Urinary bladder (tissue), 4 donors: ENCODE measurements around the gene ME2. TPM values are rescaled to one million over a fixed set of nuclear protein-coding genes. Genes with fewer than 3 reads are reported as not detected.
"Not testable (repeated sequence)": the region's sequence is repeated elsewhere in the genome, so short reads cannot be mapped to it uniquely, and the experiment has no call there.

Experiments
- DNase-seq: peaks from one replicate; pipeline ENCODE4 v3.0.0-alpha.2; 2015; ENCODE audit errors: extremely low spot score
- H3K27ac ChIP-seq: one replicate; pipeline ENCODE4 v1.5.1; 2013; ENCODE audit warnings: low read depth, mild to moderate bottlenecking, moderate library complexity
- H3K36me3 ChIP-seq: one replicate; pipeline ENCODE4 v1.6.1; 2013; ENCODE audit warnings: mild to moderate bottlenecking, moderate library complexity; ENCODE audit not compliant: insufficient read depth
- H3K4me1 ChIP-seq: one replicate; pipeline ENCODE4 v1.6.1; 2013; ENCODE audit warnings: mild to moderate bottlenecking, moderate library complexity; ENCODE audit not compliant: insufficient read depth
- H3K4me3 ChIP-seq: one replicate; pipeline ENCODE4 v1.5.1; 2013; ENCODE audit warnings: low read depth, low read length
- WGBS: extraction: QIAGEN DNeasy Blood & Tissue Kit; methylation state at CpG from one replicate; pipeline ENCODE4 v1.1.7; 2013; 5-methylcytosine and 5-hydroxymethylcytosine counted together
- polyA plus RNA-seq: library from polyadenylated mRNA; stranded (reverse); fragments of 200-250 nt; gene quantifications from one replicate; pipeline ENCODE4 v1.2.3, GENCODE V29; 2013
- small RNA-seq: library from RNA; depleted of rRNA; stranded (forward); fragments of <200 nt; gene quantifications from one replicate; pipeline ENCODE3, GENCODE V24; 2014
- total RNA-seq: library from RNA; depleted of rRNA; stranded (reverse); fragments of >200 nt; gene quantifications from one replicate; pipeline ENCODE4 v1.2.3, GENCODE V29; 2014
- donor health status: healthy with polysubstance abuse.
- donor health status: healthy.

Gene ME2
- total and polyA plus RNA-seq, 2 donors: 30.9 to 66.0 TPM

DNA sequence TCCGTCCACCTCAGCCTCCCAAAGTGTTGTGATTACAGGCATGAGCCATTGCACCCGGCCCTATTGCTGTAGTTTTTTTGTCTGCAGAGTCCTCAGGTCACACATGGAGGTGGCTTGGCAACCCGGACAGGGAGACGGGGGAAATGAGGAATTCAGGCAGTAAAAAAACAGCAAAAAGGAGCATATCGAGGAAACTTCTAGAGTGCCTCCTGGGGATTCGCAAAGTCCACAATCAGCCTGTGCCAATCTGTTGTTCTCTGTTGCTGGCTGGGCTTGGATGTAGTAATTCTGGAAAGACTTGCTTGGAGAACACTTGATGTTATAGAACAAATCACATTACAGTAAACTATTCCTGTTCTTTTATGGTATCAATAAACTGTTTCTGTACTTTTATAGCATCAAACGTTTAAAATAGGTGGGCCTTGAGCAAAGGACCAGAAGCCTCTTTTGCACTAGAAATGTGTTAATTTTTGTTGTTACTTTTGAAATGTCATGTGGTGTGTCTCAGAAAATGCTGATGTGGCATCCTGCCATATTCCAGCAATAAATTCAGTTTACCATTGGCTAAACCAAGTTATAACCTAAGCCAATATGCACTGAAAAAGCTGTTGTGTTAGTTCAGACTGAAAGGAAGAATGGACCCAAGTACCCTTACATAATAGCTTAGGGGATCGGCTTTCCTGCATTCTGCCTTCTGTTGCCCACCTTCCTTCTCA, 103.3 kb downstream of the ME2 start:
- no peaks in the 10 kb centered on the region for H3K4me1 ChIP-seq
- peak overlapping the region; percentile 16 for H3K27ac ChIP-seq
- no peak for DNase-seq
- H3K36me3 ChIP-seq: no peaks in the 10 kb centered on the region
- WGBS: 65% methylated on average over 8 of the region's 8 CpGs
- H3K4me3 ChIP-seq: no peak overlapping the region

DNA sequence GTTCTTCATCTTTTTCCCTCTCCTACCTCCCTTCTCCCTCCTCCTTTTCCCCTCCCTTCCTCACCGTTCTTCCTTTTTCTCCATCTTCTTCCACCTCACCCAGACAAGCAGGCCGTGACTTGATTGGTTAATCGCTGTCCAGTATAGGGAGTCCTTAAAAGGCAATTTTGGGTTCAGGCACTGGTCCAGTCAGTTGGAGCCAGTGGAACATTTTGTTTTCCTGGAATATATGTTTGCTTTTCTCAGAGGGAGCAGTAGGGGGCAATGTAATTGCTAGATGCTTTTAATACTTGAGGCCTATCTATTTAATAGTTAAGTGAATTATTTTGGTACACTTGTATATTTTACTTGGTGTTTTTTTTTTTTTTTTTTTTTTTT, 103.9 kb downstream of the ME2 start:
- no peaks in the 10 kb centered on the region for H3K36me3 ChIP-seq
- H3K27ac ChIP-seq: peak overlapping the region; percentile 16
- WGBS: 89% methylated on average over 3 of the region's 3 CpGs

DNA sequence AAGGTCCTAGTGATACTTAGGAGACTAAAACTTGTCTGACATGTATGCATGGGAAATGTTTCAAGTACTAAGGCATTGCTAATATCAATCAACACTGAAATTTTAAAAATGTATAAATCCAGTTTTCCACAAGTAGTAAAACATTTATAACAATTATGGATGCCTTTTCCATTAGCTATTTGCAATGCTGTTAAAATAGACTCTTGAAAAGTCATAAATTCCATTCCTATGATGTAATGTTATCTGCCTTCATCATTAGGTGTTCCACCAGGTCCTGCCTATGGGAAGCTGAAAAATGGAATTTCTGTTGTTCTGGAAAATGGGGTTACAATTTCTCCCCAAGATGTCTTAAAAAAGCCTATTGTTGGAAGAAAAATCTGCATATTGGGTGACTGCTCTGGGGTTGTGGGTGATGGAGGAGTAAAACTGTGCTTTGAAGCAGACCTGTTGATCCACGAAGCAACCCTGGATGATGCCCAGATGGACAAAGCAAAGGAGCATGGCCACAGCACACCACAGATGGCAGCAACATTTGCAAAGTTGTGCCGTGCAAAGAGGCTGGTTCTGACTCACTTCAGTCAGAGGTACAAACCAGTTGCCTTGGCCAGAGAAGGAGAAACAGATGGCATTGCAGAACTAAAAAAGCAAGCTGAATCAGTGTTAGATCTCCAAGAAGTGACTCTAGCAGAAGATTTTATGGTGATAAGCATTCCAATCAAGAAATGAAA, 107.6 kb downstream of the ME2 start:
- no peak for DNase-seq

More for the DNA sequence above, 103.9 kb downstream of the ME2 start:
- Histone ChIP-seq H3K4me1 (no peaks in the 10 kb centered on the region), H3K4me3 (no peak overlapping the region)
- no peak for DNase-seq

DNA sequence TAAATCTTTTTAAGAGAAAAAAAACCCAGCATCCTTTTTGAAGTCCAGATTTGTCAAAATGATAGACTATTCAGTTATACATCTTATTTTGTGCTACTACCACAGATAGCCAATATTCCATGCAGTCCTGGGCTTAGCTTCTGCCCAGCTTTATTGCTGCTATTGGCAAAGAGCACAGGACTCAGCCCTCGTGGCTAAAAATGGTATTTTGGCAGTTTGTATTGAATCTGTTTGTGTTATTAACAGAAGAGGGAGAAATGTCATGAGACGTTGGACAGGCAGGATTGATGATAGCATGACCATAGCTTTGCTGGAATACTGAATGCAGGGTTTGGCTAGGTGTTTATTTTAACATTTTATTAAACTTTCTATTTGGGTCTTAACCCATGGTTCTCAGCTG, 108.3 kb downstream of the ME2 start:
- DNase-seq: no peak
- WGBS: 25% methylated on average over 2 of the region's 2 CpGs
- Histone ChIP-seq H3K27ac (no peak overlapping the region), H3K36me3 (no peaks in the 10 kb centered on the region), H3K4me3 (no peak overlapping the region), H3K4me1 (no peaks in the 10 kb centered on the region)

More for the DNA sequence above, 107.6 kb downstream of the ME2 start:
- H3K36me3 ChIP-seq: no peaks in the 10 kb centered on the region
- no peak overlapping the region for H3K27ac ChIP-seq
- 78% methylated on average over 2 of the region's 2 CpGs for WGBS
- H3K4me3 ChIP-seq: no peak overlapping the region
- H3K4me1 ChIP-seq: no peaks in the 10 kb centered on the region

DNA sequence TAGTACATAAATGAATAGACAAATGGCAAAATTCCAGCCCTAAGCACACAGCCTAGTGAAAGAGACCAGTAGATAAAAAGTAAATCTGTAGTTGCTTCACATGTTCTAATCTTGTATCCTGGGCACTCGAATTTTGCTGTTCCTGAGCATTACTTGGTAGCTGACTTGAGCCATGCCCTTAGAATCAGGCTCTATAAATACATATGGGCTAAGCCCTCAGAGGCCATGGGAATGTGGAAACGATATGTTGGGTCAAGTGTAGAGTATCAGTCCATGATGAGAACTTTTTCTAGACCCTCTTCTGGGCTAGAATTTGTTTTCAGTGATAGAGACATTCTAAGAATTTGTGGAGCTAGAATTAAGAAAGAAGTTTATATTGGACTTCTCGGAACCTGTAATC, 110.8 kb downstream of the ME2 start:
- Histone ChIP-seq H3K36me3 (no peaks in the 10 kb centered on the region), H3K4me1 (no peaks in the 10 kb centered on the region), H3K4me3 (no peak overlapping the region), H3K27ac (no peak overlapping the region)
- DNase-seq: no peak
- 92% methylated on average over 3 of the region's 3 CpGs for WGBS

DNA sequence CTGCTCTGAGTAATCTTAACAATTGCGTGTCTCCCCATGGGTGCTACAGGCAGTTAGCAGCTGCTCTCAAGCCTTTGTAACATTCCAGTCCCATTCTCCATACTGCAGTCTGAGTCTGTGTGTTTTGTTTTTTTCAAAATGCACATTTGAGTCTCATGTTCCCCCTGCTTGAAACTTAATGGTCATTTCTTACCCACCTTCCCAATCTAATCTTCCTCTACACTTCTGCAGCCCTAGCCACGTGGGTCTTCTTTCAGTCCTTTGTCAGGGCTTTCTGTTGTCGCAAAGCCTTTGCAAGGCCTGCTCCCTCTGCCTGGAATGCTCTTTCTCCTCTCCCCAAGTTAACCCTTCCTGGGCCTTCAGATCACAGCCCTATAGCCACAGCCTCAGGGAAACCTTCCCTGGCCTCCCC, 113.4 kb downstream of the ME2 start:
- Histone ChIP-seq H3K4me1 (no peaks in the 10 kb centered on the region), H3K4me3 (no peak overlapping the region), H3K36me3 (no peaks in the 10 kb centered on the region), H3K27ac (no peak overlapping the region)
- DNase-seq: no peak
- WGBS: 59% methylated on average over 3 of the region's 3 CpGs

DNA sequence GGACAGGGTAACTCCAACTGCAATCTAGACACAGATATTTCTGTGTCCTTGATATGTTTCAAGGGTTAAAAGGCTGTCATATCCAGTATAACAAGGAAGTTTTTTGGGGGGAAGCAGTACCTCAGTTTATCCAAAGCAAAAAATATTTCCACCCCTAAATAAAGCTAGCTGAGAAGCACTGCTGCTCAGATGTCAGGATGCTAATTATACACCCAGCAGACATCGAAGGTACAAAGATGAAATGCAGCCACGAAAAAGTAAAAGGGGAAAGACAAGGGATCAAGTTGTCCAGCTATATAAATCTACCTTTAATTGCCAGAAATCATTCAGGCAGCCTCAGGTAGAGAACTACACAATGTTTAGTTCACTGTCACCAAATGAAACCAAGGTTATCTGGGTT, 115.1 kb downstream of the ME2 start:
- Histone ChIP-seq H3K36me3 (no peaks in the 10 kb centered on the region), H3K4me3 (no peak overlapping the region), H3K4me1 (no peaks in the 10 kb centered on the region), H3K27ac (no peak overlapping the region)
- DNase-seq: no peak
- 57% methylated on average over 2 of the region's 2 CpGs for WGBS

DNA sequence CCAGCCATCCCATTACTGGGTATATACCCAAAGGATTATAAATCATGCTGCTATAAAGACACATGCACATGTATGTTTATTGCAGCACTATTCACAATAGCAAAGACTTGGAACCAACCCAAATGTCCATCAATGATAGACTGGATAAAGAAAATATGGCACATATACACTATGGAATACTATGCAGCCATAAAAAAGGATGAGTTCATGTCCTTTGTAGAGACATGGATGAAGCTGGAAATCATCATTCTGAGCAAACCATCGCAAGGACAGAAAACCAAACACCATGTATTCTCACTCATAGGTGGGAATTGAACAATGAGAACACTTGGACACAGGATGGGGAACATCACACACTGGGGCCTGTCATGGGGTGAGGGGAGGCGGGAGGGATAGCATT, 124.3 kb downstream of the ME2 start:
- H3K4me1 ChIP-seq, DNase-seq, H3K36me3 ChIP-seq, H3K4me3 ChIP-seq, H3K27ac ChIP-seq: not testable (repeated sequence)
- WGBS: 97% methylated on average over 2 of the region's 2 CpGs

Small RNAs within 50 kb of the gene (small RNA-seq; reads per million reads assigned to genes)
- gene RF00019: not detected

Other genes starting within 250 kb of the ME2 start
- 1.2 TPM for gene MRO, start 59.1 kb upstream of the ME2 start, total RNA-seq
- 0.90 TPM for gene MRO, start 59.1 kb upstream of the ME2 start, polyA plus RNA-seq
- gene ELAC1, start 88.9 kb downstream of the ME2 start, total RNA-seq: 7.3 TPM
- 6.9 TPM for gene ELAC1, start 88.9 kb downstream of the ME2 start, polyA plus RNA-seq
- 108 TPM for gene SMAD4, start 151.1 kb downstream of the ME2 start, total RNA-seq
- 58.1 TPM for gene SMAD4, start 151.1 kb downstream of the ME2 start, polyA plus RNA-seq